IMR-90 (cell line): ENCODE measurements around the gene INHBE. TPM values are rescaled to one million over a fixed set of nuclear protein-coding genes. Genes with fewer than 3 reads are reported as not detected.

Experiments
- ATAC-seq: fragments of 200-7000 bp; cut with Tn5 transposase; 2 replicates; pipeline ENCODE4 v1.9.1; 2020; ENCODE audit warnings: low read depth, mild to moderate bottlenecking, moderate library complexity
- BruUV-seq: library from RNA; stranded (reverse); fragments of 400-500 nt; replicated peaks from 2 replicates; lab custom pipeline; 2021; lab: Mats Ljungman, UMichigan
- CTCF ChIA-PET: fragments of 300-600 bp; formaldehyde crosslinking; extraction: SDS; loops from one replicate; lab custom pipeline; 2021; ENCODE audit warnings: antibody characterized with exemption; lab: Yijun Ruan, JAX
- POLR2A ChIA-PET: fragments of 300-600 bp; sonication (Branson Sonifier 250); formaldehyde crosslinking; loops from one replicate; lab custom pipeline; 2022; ENCODE audit warnings: antibody characterized with exemption; ENCODE audit not compliant: unreplicated experiment; lab: Charles Lee
- DNase-seq: peaks from one replicate; pipeline ENCODE4 v3.0.0; 2013
- H2AFZ ChIP-seq: replicated peaks from 2 replicates; pipeline ENCODE3; 2013; ENCODE audit warnings: low read length, mild to moderate bottlenecking; ENCODE audit not compliant: poor library complexity
- H2AK5ac ChIP-seq: 2 replicates; pipeline ENCODE4 v1.6.1; 2013; ENCODE audit warnings: low read depth, low read length, inconsistent platforms
- H2AK9ac ChIP-seq: replicated peaks from 2 replicates; pipeline ENCODE3; 2013; ENCODE audit warnings: mild to moderate bottlenecking, low read depth, low read length, moderate library complexity; ENCODE audit not compliant: poor library complexity
- H2BK120ac ChIP-seq: 2 replicates; pipeline ENCODE4 v1.6.1; 2013; ENCODE audit warnings: low read depth, low read length, inconsistent platforms
- H2BK15ac ChIP-seq: 3 replicates; pipeline ENCODE4 v1.6.1; 2013; ENCODE audit warnings: low read depth, low read length, inconsistent platforms
- H2BK20ac ChIP-seq: 2 replicates; pipeline ENCODE4 v1.6.1; 2013; ENCODE audit warnings: low read depth, mild to moderate bottlenecking, inconsistent platforms, low read length, moderate library complexity
- H2BK5ac ChIP-seq: 2 replicates; pipeline ENCODE4 v1.6.1; 2013; ENCODE audit warnings: mild to moderate bottlenecking, low read depth, low read length, inconsistent platforms; ENCODE audit not compliant: poor library complexity, severe bottlenecking
- H3K14ac ChIP-seq: replicated peaks from 2 replicates; pipeline ENCODE4 v1.6.1; 2013; ENCODE audit warnings: low read depth, low read length, inconsistent platforms
- H3K18ac ChIP-seq: 2 replicates; pipeline ENCODE4 v1.6.1; 2013; ENCODE audit warnings: low read depth, low read length, control low read depth
- H3K23ac ChIP-seq: 2 replicates; pipeline ENCODE4 v1.6.1; 2013; ENCODE audit warnings: low read depth, low read length, inconsistent platforms
- H3K27ac ChIP-seq: 2 replicates; pipeline ENCODE4 v1.5.1; 2013; ENCODE audit warnings: mild to moderate bottlenecking, control low read depth, low read length; ENCODE audit not compliant: insufficient read depth
- H3K27me3 ChIP-seq: 2 replicates; pipeline ENCODE4 v1.6.1; 2013; ENCODE audit warnings: low read length; ENCODE audit not compliant: control insufficient read depth, insufficient read depth
- H3K36me3 ChIP-seq: 2 replicates; pipeline ENCODE4 v1.6.1; 2013; ENCODE audit warnings: low read length, mixed read lengths; ENCODE audit not compliant: control insufficient read depth, insufficient read depth
- H3K4ac ChIP-seq: 2 replicates; pipeline ENCODE4 v1.6.1; 2013; ENCODE audit warnings: low read depth, low read length, inconsistent platforms
- H3K4me1 ChIP-seq: 2 replicates; pipeline ENCODE4 v1.6.1; 2013; ENCODE audit warnings: low read length, mixed read lengths; ENCODE audit not compliant: control insufficient read depth, insufficient read depth
- H3K4me2 ChIP-seq: 2 replicates; pipeline ENCODE4 v1.6.1; 2013; ENCODE audit warnings: low read depth, mild to moderate bottlenecking, control low read depth, low read length, moderate library complexity
- H3K4me3 ChIP-seq: 2 replicates; pipeline ENCODE4 v1.5.1; 2013; ENCODE audit warnings: low read depth, mild to moderate bottlenecking, control low read depth, low read length, moderate library complexity; ENCODE audit not compliant: insufficient read depth
- H3K56ac ChIP-seq: 2 replicates; pipeline ENCODE4 v1.6.1; 2013; ENCODE audit warnings: low read length, inconsistent platforms; ENCODE audit not compliant: insufficient read depth; ENCODE audit errors: extremely low read depth
- H3K79me1 ChIP-seq, 2 experiments: 2 replicates each; pipeline ENCODE4 v1.6.1; 2013; ENCODE audit warnings: low read length in 2 of 2, inconsistent platforms in 1 of 2, low read depth in 1 of 2
- H3K9ac ChIP-seq: 2 replicates; pipeline ENCODE4 v1.6.1; 2013; ENCODE audit warnings: low read depth, low read length, control low read depth
- H3K9me1 ChIP-seq: 2 replicates; pipeline ENCODE4 v1.6.1; 2013; ENCODE audit warnings: low read length, inconsistent platforms; ENCODE audit not compliant: insufficient read depth
- H3K9me3 ChIP-seq: 2 replicates; pipeline ENCODE4 v1.6.1; 2013; ENCODE audit warnings: low read length; ENCODE audit not compliant: control insufficient read depth, insufficient read depth
- H4K20me1 ChIP-seq: 2 replicates; pipeline ENCODE4 v1.6.1; 2013; ENCODE audit warnings: low read length, inconsistent platforms; ENCODE audit not compliant: insufficient read depth
- H4K5ac ChIP-seq: 2 replicates; pipeline ENCODE4 v1.6.1; 2013; ENCODE audit warnings: mild to moderate bottlenecking, low read depth, low read length, control low read depth
- H4K8ac ChIP-seq, 2 experiments: 2 replicates each; pipeline ENCODE4 v1.6.1; 2013; ENCODE audit warnings: low read depth in 2 of 2, low read length in 2 of 2, control low read depth in 1 of 2, inconsistent platforms in 1 of 2
- H4K91ac ChIP-seq: 2 replicates; pipeline ENCODE4 v1.6.1; 2013; ENCODE audit warnings: low read depth, low read length, inconsistent platforms; ENCODE audit not compliant: insufficient read depth
- BHLHE40 ChIP-seq: fragments of 150-350 bp; IDR thresholded peaks from 2 replicates; pipeline ENCODE4 v1.6.1; 2016; ENCODE audit warnings: mild to moderate bottlenecking, low read depth, low read length
- CEBPB ChIP-seq: IDR thresholded peaks from 2 replicates; pipeline ENCODE4 v1.6.1; 2012; ENCODE audit warnings: low read depth, low read length, improper control_type of control experiment
- CHD1 ChIP-seq: IDR thresholded peaks from 2 replicates; pipeline ENCODE4 v1.6.1; 2012; ENCODE audit warnings: low read depth, low read length, improper control_type of control experiment
- FOS ChIP-seq: fragments of 150-350 bp; IDR thresholded peaks from 2 replicates; pipeline ENCODE4 v1.6.1; 2016; ENCODE audit warnings: low read depth, low read length
- MAFK ChIP-seq: IDR thresholded peaks from 2 replicates; pipeline ENCODE4 v1.6.1; 2012; ENCODE audit warnings: low read depth, low read length, improper control_type of control experiment
- MAZ ChIP-seq: IDR thresholded peaks from 2 replicates; pipeline ENCODE4 v1.6.1; 2012; ENCODE audit warnings: low read depth, mild to moderate bottlenecking, low read length, improper control_type of control experiment, moderate library complexity, borderline replicate concordance
- MXI1 ChIP-seq: IDR thresholded peaks from 2 replicates; pipeline ENCODE4 v1.6.1; 2012; ENCODE audit warnings: low read depth, mild to moderate bottlenecking, low read length, moderate library complexity, borderline replicate concordance
- NFE2L2 ChIP-seq: fragments of 150-350 bp; IDR thresholded peaks from 2 replicates; pipeline ENCODE4 v1.6.1; 2016; ENCODE audit warnings: low read depth, mild to moderate bottlenecking, low read length
- POLR2A ChIP-seq: IDR thresholded peaks from 2 replicates; pipeline ENCODE4 v1.6.1; 2012; ENCODE audit warnings: mild to moderate bottlenecking, low read depth, low read length
- RAD21 ChIP-seq: IDR thresholded peaks from 2 replicates; pipeline ENCODE4 v1.6.1; 2012; ENCODE audit warnings: low read length, improper control_type of control experiment
- RCOR1 ChIP-seq: IDR thresholded peaks from 2 replicates; pipeline ENCODE4 v1.6.1; 2012; ENCODE audit warnings: mild to moderate bottlenecking, low read length, improper control_type of control experiment; ENCODE audit not compliant: insufficient replicate concordance
- RFX5 ChIP-seq: IDR thresholded peaks from 2 replicates; pipeline ENCODE4 v1.8.0; 2012; ENCODE audit warnings: low read depth, mild to moderate bottlenecking, low read length, moderate library complexity
- SMC3 ChIP-seq: fragments of 150-350 bp; IDR thresholded peaks from 2 replicates; pipeline ENCODE4 v1.6.1; 2016; ENCODE audit warnings: low read depth, mild to moderate bottlenecking, antibody characterized with exemption, low read length, moderate library complexity
- WGBS, 2 experiments: methylation state at CpG; one replicate each; pipeline versions ENCODE4 v1.1.5 to v1.1.7; 2013; ENCODE audit warnings: missing lambda C conversion rate in 2 of 2; ENCODE audit not compliant: insufficient read length in 1 of 2; ENCODE audit errors: extremely low coverage in 2 of 2; 5-methylcytosine and 5-hydroxymethylcytosine counted together
- dilution Hi-C: fragments of 300-500 bp; cut with HindIII; formaldehyde crosslinking; loops from one replicate; pipeline ENCODE4 v1.14.3; 2018; ENCODE audit warnings: low sequenced_read_pairs; ENCODE audit not compliant: unreplicated experiment
- in situ Hi-C: fragments of 300-500 bp; cut with MboI; formaldehyde crosslinking; loops from 3 replicates; pipeline ENCODE4 v1.14.3; 2019; ENCODE audit warnings: low sequenced_read_pairs, inconsistent platforms, mixed read lengths
- intact Hi-C: fragments of 100-400 bp; cut with micrococcal nuclease; formaldehyde crosslinking; loops from 2 replicates; pipeline ENCODE4 v1.10.0; 2022
- polyA plus RNA-seq, 3 experiments: library from polyadenylated mRNA; depleted of rRNA; stranded (reverse); fragments of >200 nt; gene quantifications; 2 replicates each; pipeline ENCODE4 v1.2.3, GENCODE V29; 2012; ENCODE audit warnings: low replicate concordance in 1 of 3
- total RNA-seq: library from RNA; depleted of rRNA; stranded (reverse); fragments of >200 nt; gene quantifications from 2 replicates; pipeline ENCODE4 v1.2.3, GENCODE V29; 2012
- TF ChIP-seq, protein P1 (sequence below): fragments of 150-350 bp; IDR thresholded peaks from 2 replicates; pipeline ENCODE4 v1.6.1; 2016; ENCODE audit warnings: low read depth, mild to moderate bottlenecking, low read length, moderate library complexity, borderline replicate concordance
- TF ChIP-seq, protein P2 (sequence below): fragments of 150-350 bp; IDR thresholded peaks from 2 replicates; pipeline ENCODE4 v1.6.1; 2017; ENCODE audit warnings: mild to moderate bottlenecking, antibody characterized with exemption, low read length, low read depth
- TF ChIP-seq, protein P3 (sequence below): conservative IDR thresholded peaks from 2 replicates; pipeline ENCODE4 v1.5.1; 2012; ENCODE audit warnings: mild to moderate bottlenecking, low read depth, low read length, improper control_type of control experiment

Gene INHBE
- total and polyA plus RNA-seq, 2 of the 4 experiments (the other 2 are of a cell fraction) = 0.90 to 1.7 TPM

DNA sequence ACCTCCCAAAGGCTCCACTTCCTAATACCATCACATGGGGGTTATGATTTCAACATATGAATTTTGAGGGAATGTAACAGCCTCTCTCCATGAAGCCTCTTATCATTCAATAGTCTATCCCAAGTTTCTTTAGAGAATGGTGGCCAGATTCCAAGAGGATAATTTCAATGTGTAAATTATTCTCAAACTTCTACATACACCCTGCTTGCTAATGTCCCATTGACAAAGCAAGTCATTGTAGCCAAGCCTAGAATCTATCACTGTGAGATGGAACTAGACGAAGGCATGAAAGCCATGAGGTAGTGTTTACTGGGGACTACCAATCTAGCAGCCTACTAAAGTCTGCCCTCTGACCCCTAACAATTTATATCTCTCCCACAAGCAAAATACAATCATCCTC is 16.7 kb upstream of the INHBE start:
- intact Hi-C loops = no loop called here
- no peaks in the 10 kb centered on the region for H3K9me1 ChIP-seq
- no peak for TF ChIP-seq MXI1
- TF ChIP-seq RCOR1 = no peak
- no peak for TF ChIP-seq POLR2A
- no peak for TF ChIP-seq MAZ
- TF ChIP-seq, protein P1, sequence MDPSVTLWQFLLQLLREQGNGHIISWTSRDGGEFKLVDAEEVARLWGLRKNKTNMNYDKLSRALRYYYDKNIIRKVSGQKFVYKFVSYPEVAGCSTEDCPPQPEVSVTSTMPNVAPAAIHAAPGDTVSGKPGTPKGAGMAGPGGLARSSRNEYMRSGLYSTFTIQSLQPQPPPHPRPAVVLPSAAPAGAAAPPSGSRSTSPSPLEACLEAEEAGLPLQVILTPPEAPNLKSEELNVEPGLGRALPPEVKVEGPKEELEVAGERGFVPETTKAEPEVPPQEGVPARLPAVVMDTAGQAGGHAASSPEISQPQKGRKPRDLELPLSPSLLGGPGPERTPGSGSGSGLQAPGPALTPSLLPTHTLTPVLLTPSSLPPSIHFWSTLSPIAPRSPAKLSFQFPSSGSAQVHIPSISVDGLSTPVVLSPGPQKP = no peak
- TF ChIP-seq FOS = no peak
- no peak for TF ChIP-seq MAFK
- no peak for TF ChIP-seq CEBPB
- no peak for TF ChIP-seq BHLHE40
- TF ChIP-seq NFE2L2 = no peak
- TF ChIP-seq, protein P2, sequence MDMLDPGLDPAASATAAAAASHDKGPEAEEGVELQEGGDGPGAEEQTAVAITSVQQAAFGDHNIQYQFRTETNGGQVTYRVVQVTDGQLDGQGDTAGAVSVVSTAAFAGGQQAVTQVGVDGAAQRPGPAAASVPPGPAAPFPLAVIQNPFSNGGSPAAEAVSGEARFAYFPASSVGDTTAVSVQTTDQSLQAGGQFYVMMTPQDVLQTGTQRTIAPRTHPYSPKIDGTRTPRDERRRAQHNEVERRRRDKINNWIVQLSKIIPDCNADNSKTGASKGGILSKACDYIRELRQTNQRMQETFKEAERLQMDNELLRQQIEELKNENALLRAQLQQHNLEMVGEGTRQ = no peak
- no peak for TF ChIP-seq RAD21
- TF ChIP-seq, protein P3, sequence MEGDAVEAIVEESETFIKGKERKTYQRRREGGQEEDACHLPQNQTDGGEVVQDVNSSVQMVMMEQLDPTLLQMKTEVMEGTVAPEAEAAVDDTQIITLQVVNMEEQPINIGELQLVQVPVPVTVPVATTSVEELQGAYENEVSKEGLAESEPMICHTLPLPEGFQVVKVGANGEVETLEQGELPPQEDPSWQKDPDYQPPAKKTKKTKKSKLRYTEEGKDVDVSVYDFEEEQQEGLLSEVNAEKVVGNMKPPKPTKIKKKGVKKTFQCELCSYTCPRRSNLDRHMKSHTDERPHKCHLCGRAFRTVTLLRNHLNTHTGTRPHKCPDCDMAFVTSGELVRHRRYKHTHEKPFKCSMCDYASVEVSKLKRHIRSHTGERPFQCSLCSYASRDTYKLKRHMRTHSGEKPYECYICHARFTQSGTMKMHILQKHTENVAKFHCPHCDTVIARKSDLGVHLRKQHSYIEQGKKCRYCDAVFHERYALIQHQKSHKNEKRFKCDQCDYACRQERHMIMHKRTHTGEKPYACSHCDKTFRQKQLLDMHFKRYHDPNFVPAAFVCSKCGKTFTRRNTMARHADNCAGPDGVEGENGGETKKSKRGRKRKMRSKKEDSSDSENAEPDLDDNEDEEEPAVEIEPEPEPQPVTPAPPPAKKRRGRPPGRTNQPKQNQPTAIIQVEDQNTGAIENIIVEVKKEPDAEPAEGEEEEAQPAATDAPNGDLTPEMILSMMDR = no peak
- TF ChIP-seq RFX5 = no peak
- TF ChIP-seq SMC3 = no peak
- TF ChIP-seq CHD1 = no peak
- H4K91ac ChIP-seq = no peak overlapping the region
- no peaks in the 10 kb centered on the region for H3K27me3 ChIP-seq
- H3K14ac ChIP-seq = no peak overlapping the region
- no peak overlapping the region for H3K23ac ChIP-seq
- no TSS peak for BruUV-seq
- H2AFZ ChIP-seq = no peak overlapping the region
- DNase-seq = no peak
- H3K18ac ChIP-seq = no peak overlapping the region
- no CpG with 5 or more reads among the region's 1 CpG for WGBS, 2 experiments
- H3K4me3 ChIP-seq = no peak overlapping the region
- no peak overlapping the region for H2AK9ac ChIP-seq
- H3K4me1 ChIP-seq = no peaks in the 10 kb centered on the region
- CTCF ChIA-PET = no interaction called here
- no peaks in the 10 kb centered on the region for H3K79me1 ChIP-seq
- no peak overlapping the region for H2BK20ac ChIP-seq
- no peak overlapping the region for H4K5ac ChIP-seq
- H2BK15ac ChIP-seq = no peak overlapping the region
- H4K20me1 ChIP-seq = no peaks in the 10 kb centered on the region
- H3K9ac ChIP-seq = no peak overlapping the region
- H3K4me2 ChIP-seq = no peak overlapping the region
- no peaks in the 10 kb centered on the region for H3K9me3 ChIP-seq
- H4K8ac ChIP-seq = no peak overlapping the region
- H2BK120ac ChIP-seq = no peak overlapping the region
- no peak overlapping the region for H2AK5ac ChIP-seq
- H3K4ac ChIP-seq = no peak overlapping the region
- in situ Hi-C loops = no loop called here
- no peak overlapping the region for H3K27ac ChIP-seq
- dilution Hi-C loops = no loop called here
- H2BK5ac ChIP-seq = no peak overlapping the region
- no peaks in the 10 kb centered on the region for H3K36me3 ChIP-seq
- no peak for ATAC-seq
- POLR2A ChIA-PET = no interaction called here
- H3K56ac ChIP-seq = no peak overlapping the region
